ENCODE data around the gene RIPOR2. TPM values are rescaled to one million over a fixed set of nuclear protein-coding genes. Genes with fewer than 3 reads are reported as not detected.

The RIPOR2 gene
- total RNA-seq, 2 experiments from 2014 or later = 18.0 to 28.9 TPM

GRCh38 chr6:24868765-24869164, 67.0 kb downstream of the RIPOR2 start:
- intact Hi-C loops (cut with micrococcal nuclease; ENCODE audit: unreplicated experiment) = no loop called here
- no peaks in the 10 kb centered on the region for H3K79me2 ChIP-seq (ENCODE audit: insufficient read depth, low read depth, low read length)
- DNase-seq (ENCODE audit: low spot score) = no peak
- H3K4me2 ChIP-seq (ENCODE audit: low read length) = no peak overlapping the region
- H3K4me3 ChIP-seq (ENCODE audit: low read depth, low read length, poor library complexity, severe bottlenecking) = no peak overlapping the region
- H3K27ac ChIP-seq (ENCODE audit: low read depth, low read length, poor library complexity, severe bottlenecking) = no peak overlapping the region
- ChIA-PET CTCF (ENCODE audit: unreplicated experiment) (no interaction called here), POLR2A (no interaction called here)
- H3K36me3 ChIP-seq (ENCODE audit: insufficient read depth, low read length) = peaks cover 80% of the 10 kb centered on the region
- BruUV-seq (replicated peaks) = no TSS peak
- TF ChIP-seq, protein P1, sequence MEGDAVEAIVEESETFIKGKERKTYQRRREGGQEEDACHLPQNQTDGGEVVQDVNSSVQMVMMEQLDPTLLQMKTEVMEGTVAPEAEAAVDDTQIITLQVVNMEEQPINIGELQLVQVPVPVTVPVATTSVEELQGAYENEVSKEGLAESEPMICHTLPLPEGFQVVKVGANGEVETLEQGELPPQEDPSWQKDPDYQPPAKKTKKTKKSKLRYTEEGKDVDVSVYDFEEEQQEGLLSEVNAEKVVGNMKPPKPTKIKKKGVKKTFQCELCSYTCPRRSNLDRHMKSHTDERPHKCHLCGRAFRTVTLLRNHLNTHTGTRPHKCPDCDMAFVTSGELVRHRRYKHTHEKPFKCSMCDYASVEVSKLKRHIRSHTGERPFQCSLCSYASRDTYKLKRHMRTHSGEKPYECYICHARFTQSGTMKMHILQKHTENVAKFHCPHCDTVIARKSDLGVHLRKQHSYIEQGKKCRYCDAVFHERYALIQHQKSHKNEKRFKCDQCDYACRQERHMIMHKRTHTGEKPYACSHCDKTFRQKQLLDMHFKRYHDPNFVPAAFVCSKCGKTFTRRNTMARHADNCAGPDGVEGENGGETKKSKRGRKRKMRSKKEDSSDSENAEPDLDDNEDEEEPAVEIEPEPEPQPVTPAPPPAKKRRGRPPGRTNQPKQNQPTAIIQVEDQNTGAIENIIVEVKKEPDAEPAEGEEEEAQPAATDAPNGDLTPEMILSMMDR (conservative IDR thresholded peaks at IDR 0.05; ENCODE audit: low read length) = no peak
- no peak for TF ChIP-seq EZH2phosphoT487 (IDR thresholded peaks at IDR 0.05; ENCODE audit: borderline replicate concordance, low read depth, low read length)
- no peaks in the 10 kb centered on the region for H3K9me2 ChIP-seq (ENCODE audit: insufficient read depth, low read length)
- H2AFZ ChIP-seq (ENCODE audit: low read length) = no peak overlapping the region
- no peaks in the 10 kb centered on the region for H4K20me1 ChIP-seq (ENCODE audit: insufficient read depth, low read length)
- peaks cover 40% of the 10 kb centered on the region for H3K4me1 ChIP-seq (ENCODE audit: insufficient read depth, low read length, poor library complexity, severe bottlenecking)
- no peaks in the 10 kb centered on the region for H3K9me3 ChIP-seq (ENCODE audit: low read length)

- Histone ChIP-seq H3K27ac (ENCODE audit: low read depth, low read length, poor library complexity, severe bottlenecking) (peak overlapping the region; percentile 62), H3K79me2 (ENCODE audit: insufficient read depth, low read depth, low read length) (no peaks in the 10 kb centered on the region), H3K4me2 (ENCODE audit: low read length) (peak overlapping the region; percentile 30), H3K36me3 (ENCODE audit: insufficient read depth, low read length) (peaks cover 77% of the 10 kb centered on the region), H3K9me2 (ENCODE audit: insufficient read depth, low read length) (no peaks in the 10 kb centered on the region), H3K9me3 (ENCODE audit: low read length) (no peaks in the 10 kb centered on the region), H2AFZ (ENCODE audit: low read length) (peak overlapping the region; percentile 44; the same call in 1 of the 2 replicates), H3K4me1 (ENCODE audit: insufficient read depth, low read length, poor library complexity, severe bottlenecking) (peaks cover 55% of the 10 kb centered on the region), H3K4me3 (ENCODE audit: low read depth, low read length, poor library complexity, severe bottlenecking) (no peak overlapping the region), H4K20me1 (ENCODE audit: insufficient read depth, low read length) (no peaks in the 10 kb centered on the region)
- ChIA-PET POLR2A (interaction anchor here (0.9 to 2.8 kb wide), 8 partner anchors 8 to 136 kb away, joined by 3 to 20 read pairs (median 3); no protein-coding TSS in a partner anchor), CTCF (ENCODE audit: unreplicated experiment) (interaction anchor here (0.6 kb wide), 1 partner anchor 10 kb away, joined by 3 read pairs; no protein-coding TSS in a partner anchor)
- DNase-seq (ENCODE audit: low spot score) = no peak
- no peak for TF ChIP-seq EZH2phosphoT487 (IDR thresholded peaks at IDR 0.05; ENCODE audit: borderline replicate concordance, low read depth, low read length)
- TF ChIP-seq, protein P1 (conservative IDR thresholded peaks at IDR 0.05; ENCODE audit: low read length) = peak; percentile 40
- BruUV-seq (replicated peaks) = no TSS peak
- intact Hi-C loops (cut with micrococcal nuclease; ENCODE audit: unreplicated experiment) = no loop called here
These were observed 68.6 kb downstream of the RIPOR2 start for GRCh38 chr6:24867104-24867703.

GRCh38 chr6:24865161-24865560, 70.6 kb downstream of the RIPOR2 start:
- Histone ChIP-seq H3K9me3 (ENCODE audit: low read length) (no peaks in the 10 kb centered on the region), H3K9me2 (ENCODE audit: insufficient read depth, low read length) (no peaks in the 10 kb centered on the region), H3K27ac (ENCODE audit: low read depth, low read length, poor library complexity, severe bottlenecking) (peak overlapping the region; percentile 62), H4K20me1 (ENCODE audit: insufficient read depth, low read length) (no peaks in the 10 kb centered on the region), H2AFZ (ENCODE audit: low read length) (no peak overlapping the region; the same call in 1 of the 2 replicates), H3K79me2 (ENCODE audit: insufficient read depth, low read depth, low read length) (no peaks in the 10 kb centered on the region), H3K4me1 (ENCODE audit: insufficient read depth, low read length, poor library complexity, severe bottlenecking) (peaks cover 76% of the 10 kb centered on the region), H3K4me3 (ENCODE audit: low read depth, low read length, poor library complexity, severe bottlenecking) (no peak overlapping the region), H3K4me2 (ENCODE audit: low read length) (peak overlapping the region; percentile 41), H3K36me3 (ENCODE audit: insufficient read depth, low read length) (peaks cover 72% of the 10 kb centered on the region)
- intact Hi-C loops (cut with micrococcal nuclease; ENCODE audit: unreplicated experiment) = no loop called here
- CTCF ChIA-PET (ENCODE audit: unreplicated experiment) = interaction anchor here (0.7 to 1.0 kb wide), 2 partner anchors 17 to 46 kb away, joined by 3 read pairs; no protein-coding TSS in a partner anchor
- DNase-seq (ENCODE audit: low spot score) = no peak
- TF ChIP-seq, protein P1 (conservative IDR thresholded peaks at IDR 0.05; ENCODE audit: low read length) = no peak
- TF ChIP-seq EZH2phosphoT487 (IDR thresholded peaks at IDR 0.05; ENCODE audit: borderline replicate concordance, low read depth, low read length) = no peak
- no TSS peak for BruUV-seq (replicated peaks)
- POLR2A ChIA-PET = interaction anchor here (0.9 to 2.8 kb wide), 3 partner anchors 17 to 64 kb away, joined by 3 to 20 read pairs (median 4); no protein-coding TSS in a partner anchor

Measured in OCI-LY7 (cell line).